Activated naive CD8-positive, alpha-beta T cell treated with anti-CD3 and anti-CD28 coated beads for 36 hours (primary cell): ENCODE results near the gene PRKCA. TPM values are rescaled to one million over a fixed set of nuclear protein-coding genes. Genes with fewer than 3 reads are reported as not detected.

Experiments
- DNase-seq: peaks from one replicate; pipeline ENCODE4 v3.0.0; 2021
- H3K27ac Mint-ChIP-seq: one replicate; pipeline ENCODE4 v1.8.0; 2022; ENCODE audit warnings: mild to moderate bottlenecking, moderate library complexity, mixed read lengths
- H3K27me3 Mint-ChIP-seq: one replicate; pipeline ENCODE4 v1.8.0; 2022; ENCODE audit warnings: mild to moderate bottlenecking, mixed read lengths
- H3K36me3 Mint-ChIP-seq: one replicate; pipeline ENCODE4 v1.8.0; 2021; ENCODE audit warnings: mild to moderate bottlenecking, mixed read lengths
- H3K4me1 Mint-ChIP-seq: one replicate; pipeline ENCODE4 v1.8.0; 2021; ENCODE audit warnings: mixed read lengths
- H3K4me3 Mint-ChIP-seq: one replicate; pipeline ENCODE4 v1.8.0; 2022; ENCODE audit warnings: mild to moderate bottlenecking, moderate library complexity, mixed read lengths
- H3K9me3 Mint-ChIP-seq: one replicate; pipeline ENCODE4 v1.8.0; 2022; ENCODE audit warnings: mixed read lengths
- total RNA-seq, 2 experiments: library from RNA; stranded (reverse); gene quantifications; one replicate each; pipeline ENCODE4 v1.2.3, GENCODE V29; 2021

Gene PRKCA
- total RNA-seq, 2 experiments from 2014 or later = 63.5 to 65.8 TPM

GRCh38 chr17:66636111-66636510, 333.7 kb downstream of the PRKCA start:
- Mint-ChIP-seq H3K9me3 (no peaks in the 10 kb centered on the region), H3K4me1 (peaks cover 47% of the 10 kb centered on the region), H3K27me3 (no peaks in the 10 kb centered on the region), H3K27ac (no peak overlapping the region), H3K4me3 (no peak overlapping the region), H3K36me3 (peaks cover 14% of the 10 kb centered on the region)
- DNase-seq = no peak

- Mint-ChIP-seq H3K36me3 (peaks cover 23% of the 10 kb centered on the region), H3K4me3 (no peak overlapping the region), H3K27ac (no peak overlapping the region), H3K9me3 (no peaks in the 10 kb centered on the region), H3K27me3 (no peaks in the 10 kb centered on the region), H3K4me1 (peaks cover 48% of the 10 kb centered on the region)
- DNase-seq = no peak
Observed at GRCh38 chr17:66637491-66637890, 335.1 kb downstream of the PRKCA start.

GRCh38 chr17:66638707-66639479, 336.5 kb downstream of the PRKCA start:
- Mint-ChIP-seq H3K27me3 (no peaks in the 10 kb centered on the region), H3K4me1 (peaks cover 35% of the 10 kb centered on the region), H3K9me3 (no peaks in the 10 kb centered on the region), H3K4me3 (no peak overlapping the region), H3K27ac (no peak overlapping the region), H3K36me3 (peaks cover 24% of the 10 kb centered on the region)
- no peak for DNase-seq

- no peaks in the 10 kb centered on the region for H3K9me3 Mint-ChIP-seq
- peaks cover 23% of the 10 kb centered on the region for H3K36me3 Mint-ChIP-seq
- no peak overlapping the region for H3K27ac Mint-ChIP-seq
- no peaks in the 10 kb centered on the region for H3K27me3 Mint-ChIP-seq
- H3K4me3 Mint-ChIP-seq = no peak overlapping the region
- DNase-seq = no peak
- H3K4me1 Mint-ChIP-seq = peaks cover 10% of the 10 kb centered on the region
Observed at GRCh38 chr17:66643815-66644710, 341.6 kb downstream of the PRKCA start.

DNA sequence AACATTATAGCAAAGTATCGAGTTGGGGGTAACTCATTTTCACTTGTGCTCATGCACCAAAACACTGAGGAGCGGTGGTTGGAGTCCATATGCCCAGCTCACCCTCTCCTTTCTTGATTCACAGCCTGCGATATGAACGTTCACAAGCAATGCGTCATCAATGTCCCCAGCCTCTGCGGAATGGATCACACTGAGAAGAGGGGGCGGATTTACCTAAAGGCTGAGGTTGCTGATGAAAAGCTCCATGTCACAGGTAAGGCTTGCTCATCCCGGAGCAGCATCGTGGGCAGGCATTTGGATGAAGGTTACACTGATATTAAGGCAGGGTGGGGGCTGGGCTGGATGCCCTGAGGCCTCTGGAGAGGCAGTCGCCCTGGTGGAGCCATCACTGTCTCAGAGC, 342.8 kb downstream of the PRKCA start:
- DNase-seq = no peak
- Mint-ChIP-seq H3K9me3 (no peaks in the 10 kb centered on the region), H3K4me1 (peaks cover 10% of the 10 kb centered on the region), H3K36me3 (peaks cover 25% of the 10 kb centered on the region), H3K4me3 (no peak overlapping the region), H3K27ac (no peak overlapping the region), H3K27me3 (no peaks in the 10 kb centered on the region)

GRCh38 chr17:66647391-66647983, 345.1 kb downstream of the PRKCA start:
- H3K4me3 Mint-ChIP-seq = no peak overlapping the region
- no peaks in the 10 kb centered on the region for H3K27me3 Mint-ChIP-seq
- H3K9me3 Mint-ChIP-seq = no peaks in the 10 kb centered on the region
- no peak overlapping the region for H3K27ac Mint-ChIP-seq
- H3K4me1 Mint-ChIP-seq = peaks cover 5% of the 10 kb centered on the region
- no peak for DNase-seq
- peaks cover 23% of the 10 kb centered on the region for H3K36me3 Mint-ChIP-seq

DNA sequence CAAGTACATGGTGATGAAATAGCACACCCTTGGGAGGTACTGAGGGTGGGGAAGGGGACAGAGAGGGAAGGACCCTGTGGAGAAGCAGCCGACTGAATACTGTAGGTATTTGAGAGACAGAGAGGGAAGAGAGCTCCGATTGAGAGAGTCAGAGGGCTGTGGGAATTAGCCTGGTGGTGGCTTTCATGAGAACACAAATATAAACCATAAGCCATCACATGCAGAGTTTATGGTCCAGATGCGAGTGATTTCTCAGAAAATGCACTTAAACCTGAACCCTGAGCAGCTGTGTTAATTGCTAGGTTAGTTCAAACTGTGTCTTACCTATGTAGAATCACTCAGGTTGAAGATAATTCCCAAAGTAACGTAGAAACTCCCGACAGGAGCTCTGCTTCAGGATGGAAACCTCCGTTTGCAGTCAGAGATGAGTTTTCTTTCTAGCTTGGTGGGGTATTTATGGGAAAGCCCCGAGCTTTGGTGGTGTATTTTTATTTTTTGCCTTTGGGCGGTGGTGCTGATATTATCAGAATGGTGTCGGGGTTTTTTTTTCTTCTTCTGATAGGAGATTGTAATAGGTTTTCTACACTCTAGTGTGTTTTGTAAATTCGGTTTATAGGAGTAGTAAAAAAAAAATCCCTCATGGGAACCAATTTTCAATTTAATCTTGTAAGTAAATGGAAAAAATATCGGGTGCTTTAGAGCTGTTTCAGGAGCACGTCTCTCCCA, 347.6 kb downstream of the PRKCA start:
- Mint-ChIP-seq H3K36me3 (peaks cover 46% of the 10 kb centered on the region), H3K27me3 (no peaks in the 10 kb centered on the region), H3K27ac (no peak overlapping the region), H3K4me3 (no peak overlapping the region), H3K9me3 (no peaks in the 10 kb centered on the region), H3K4me1 (peaks cover 19% of the 10 kb centered on the region)
- DNase-seq = no peak

GRCh38 chr17:66650544-66650877, 348.1 kb downstream of the PRKCA start:
- H3K4me3 Mint-ChIP-seq = no peak overlapping the region
- H3K36me3 Mint-ChIP-seq = peaks cover 49% of the 10 kb centered on the region
- no peaks in the 10 kb centered on the region for H3K9me3 Mint-ChIP-seq
- peaks cover 23% of the 10 kb centered on the region for H3K4me1 Mint-ChIP-seq
- H3K27me3 Mint-ChIP-seq = no peaks in the 10 kb centered on the region
- no peak overlapping the region for H3K27ac Mint-ChIP-seq
- no peak for DNase-seq

- Mint-ChIP-seq H3K9me3 (peaks cover 13% of the 10 kb centered on the region), H3K36me3 (peaks cover 70% of the 10 kb centered on the region), H3K27ac (peak overlapping the region; percentile 30), H3K27me3 (no peaks in the 10 kb centered on the region), H3K4me3 (no peak overlapping the region), H3K4me1 (peaks cover 34% of the 10 kb centered on the region)
- DNase-seq = no peak
Observed at GRCh38 chr17:66652840-66653507, 350.6 kb downstream of the PRKCA start.

DNA sequence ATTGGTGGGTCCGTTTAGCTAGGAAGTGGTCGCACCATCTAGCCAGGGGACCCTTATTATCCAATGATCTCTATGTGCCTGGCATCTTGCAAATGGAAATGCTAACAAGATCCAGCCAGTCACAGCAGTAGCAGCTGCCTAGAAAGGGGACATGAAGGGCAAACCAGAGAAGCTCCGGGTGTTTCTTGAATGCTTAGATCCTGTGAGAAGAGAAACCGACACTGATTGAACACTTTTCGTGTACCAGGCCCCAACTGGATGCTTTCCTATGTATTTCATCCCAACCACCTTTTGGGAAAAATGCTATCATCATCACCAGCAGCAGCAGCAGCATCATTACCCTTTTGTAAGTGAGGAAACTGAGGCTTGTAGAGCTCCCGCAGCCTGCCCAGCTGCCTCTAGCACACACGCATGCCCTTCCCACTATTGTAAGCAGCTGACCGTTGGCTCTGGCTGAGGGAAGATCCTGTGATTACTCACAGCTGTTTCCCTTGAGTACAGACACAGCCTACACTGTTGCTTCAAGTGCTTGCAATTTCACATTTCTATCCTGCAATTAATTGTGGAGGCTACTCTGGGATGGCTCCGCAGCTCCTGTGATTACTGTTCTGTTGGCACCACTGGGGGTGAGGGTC, 351.8 kb downstream of the PRKCA start:
- no peak overlapping the region for H3K27ac Mint-ChIP-seq
- H3K9me3 Mint-ChIP-seq = peaks cover 18% of the 10 kb centered on the region
- peaks cover 82% of the 10 kb centered on the region for H3K36me3 Mint-ChIP-seq
- peaks cover 37% of the 10 kb centered on the region for H3K4me1 Mint-ChIP-seq
- no peak overlapping the region for H3K4me3 Mint-ChIP-seq
- DNase-seq = no peak
- no peaks in the 10 kb centered on the region for H3K27me3 Mint-ChIP-seq

GRCh38 chr17:66654764-66655163, 352.4 kb downstream of the PRKCA start:
- H3K36me3 Mint-ChIP-seq = peaks cover 83% of the 10 kb centered on the region
- no peak overlapping the region for H3K27ac Mint-ChIP-seq

GRCh38 chr17:66655461-66655860, 353.0 kb downstream of the PRKCA start:
- peaks cover 37% of the 10 kb centered on the region for H3K4me1 Mint-ChIP-seq
- DNase-seq = no peak
- H3K4me3 Mint-ChIP-seq = no peak overlapping the region
- H3K9me3 Mint-ChIP-seq = peaks cover 20% of the 10 kb centered on the region
- H3K36me3 Mint-ChIP-seq = peaks cover 88% of the 10 kb centered on the region
- no peaks in the 10 kb centered on the region for H3K27me3 Mint-ChIP-seq
- peak overlapping the region; percentile 21 for H3K27ac Mint-ChIP-seq

More at GRCh38 chr17:66654764-66655163, 352.4 kb downstream of the PRKCA start:
- no peak for DNase-seq
- no peaks in the 10 kb centered on the region for H3K27me3 Mint-ChIP-seq
- peaks cover 37% of the 10 kb centered on the region for H3K4me1 Mint-ChIP-seq
- no peak overlapping the region for H3K4me3 Mint-ChIP-seq
- H3K9me3 Mint-ChIP-seq = peaks cover 18% of the 10 kb centered on the region

DNA sequence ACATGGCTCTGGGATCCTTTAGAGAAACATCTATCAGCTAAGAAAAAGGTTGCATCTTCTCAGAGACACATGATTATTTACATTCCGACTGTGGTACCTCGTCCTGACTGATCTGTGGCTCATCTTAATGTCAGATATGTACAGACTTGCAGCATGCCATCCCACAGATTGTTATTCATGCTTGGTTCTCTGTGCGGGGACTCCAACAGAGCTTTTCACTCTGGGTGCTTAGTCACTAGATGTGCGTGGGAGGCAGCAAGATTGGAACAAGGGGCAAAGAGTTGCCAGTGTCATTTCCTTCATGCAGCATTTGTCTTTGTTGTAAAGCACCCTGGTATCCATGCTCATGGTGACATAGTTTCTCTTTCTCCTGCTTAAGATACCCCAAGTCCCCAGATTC, 353.4 kb downstream of the PRKCA start:
- H3K27me3 Mint-ChIP-seq = no peaks in the 10 kb centered on the region
- peaks cover 37% of the 10 kb centered on the region for H3K4me1 Mint-ChIP-seq
- peaks cover 84% of the 10 kb centered on the region for H3K36me3 Mint-ChIP-seq
- H3K4me3 Mint-ChIP-seq = no peak overlapping the region
- peak overlapping the region; percentile 21 for H3K27ac Mint-ChIP-seq
- peaks cover 20% of the 10 kb centered on the region for H3K9me3 Mint-ChIP-seq
- DNase-seq = peak; percentile 36
